NCI-H146 treated with DMSO at 0.1 percent for 48 hours (cell line): Measurements from ENCODE around the gene AUP1.
"Not testable (repeated sequence)": the region's sequence is repeated elsewhere in the genome, so short reads cannot be mapped to it uniquely, and the experiment has no call there.

Source experiments
- DNase-seq: peaks from one replicate; lab custom pipeline; 2025; ENCODE audit not compliant: unreplicated experiment; lab: John Stamatoyannopoulos, UW

AUP1 gene, protein sequence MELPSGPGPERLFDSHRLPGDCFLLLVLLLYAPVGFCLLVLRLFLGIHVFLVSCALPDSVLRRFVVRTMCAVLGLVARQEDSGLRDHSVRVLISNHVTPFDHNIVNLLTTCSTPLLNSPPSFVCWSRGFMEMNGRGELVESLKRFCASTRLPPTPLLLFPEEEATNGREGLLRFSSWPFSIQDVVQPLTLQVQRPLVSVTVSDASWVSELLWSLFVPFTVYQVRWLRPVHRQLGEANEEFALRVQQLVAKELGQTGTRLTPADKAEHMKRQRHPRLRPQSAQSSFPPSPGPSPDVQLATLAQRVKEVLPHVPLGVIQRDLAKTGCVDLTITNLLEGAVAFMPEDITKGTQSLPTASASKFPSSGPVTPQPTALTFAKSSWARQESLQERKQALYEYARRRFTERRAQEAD

DNA sequence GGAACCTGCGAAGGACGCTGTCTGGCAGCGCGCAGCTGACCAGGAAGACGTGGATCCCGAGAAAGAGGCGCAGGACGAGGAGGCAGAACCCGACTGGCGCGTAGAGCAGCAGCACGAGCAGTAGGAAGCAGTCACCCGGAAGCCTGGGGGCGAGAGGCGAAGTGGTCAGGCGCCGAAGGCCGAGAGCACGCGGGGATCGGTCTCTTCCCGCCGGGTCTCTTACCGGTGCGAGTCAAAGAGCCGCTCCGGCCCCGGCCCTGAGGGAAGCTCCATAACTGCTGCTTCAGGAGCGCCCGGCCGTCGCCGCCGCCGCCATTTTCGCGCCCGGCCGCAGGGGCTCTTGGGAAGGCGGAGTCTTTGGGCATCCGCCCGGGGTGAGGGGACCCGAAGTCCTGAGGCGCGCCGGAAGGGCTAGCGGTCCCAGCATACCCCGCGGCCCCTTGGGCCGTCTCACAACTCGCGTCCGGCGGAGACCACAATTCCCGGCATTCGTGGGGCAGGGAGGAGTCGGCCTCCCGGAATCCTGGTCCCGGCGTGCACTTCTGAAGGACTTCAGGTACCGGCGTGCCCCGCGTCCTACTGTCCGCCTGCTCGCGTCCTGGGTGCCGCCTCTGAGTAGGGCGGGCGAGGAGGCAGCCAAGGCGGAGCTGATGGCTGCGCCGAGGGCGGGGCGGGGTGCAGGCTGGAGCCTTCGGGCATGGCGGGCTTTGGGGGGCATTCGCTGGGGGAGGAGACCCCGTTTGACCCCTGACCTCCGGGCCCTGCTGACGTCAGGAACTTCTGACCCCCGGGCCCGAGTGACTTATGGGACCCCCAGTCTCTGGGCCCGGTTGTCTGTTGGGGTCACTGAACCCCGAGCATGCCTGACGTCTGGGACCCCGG lies at the start of gene AUP1, which contains the start of gene HTRA2:
Gene AUP1, minus strand, starts transcription at position 350 of the 882 bp plus-strand sequence. Its CDS starts 77 bp downstream, at position 273.
Gene HTRA2, plus strand, starts transcription at position 577 of the 882 bp plus-strand sequence. Its CDS starts 74 bp downstream, at position 651.
- peak; percentile 95 for DNase-seq

GRCh38 chr2:74578408-74578807 lies 48.9 kb upstream of the AUP1 start:
- DNase-seq: no peak

- no peak for DNase-seq
These were observed 47.9 kb upstream of the AUP1 start for GRCh38 chr2:74577448-74577847.

DNA sequence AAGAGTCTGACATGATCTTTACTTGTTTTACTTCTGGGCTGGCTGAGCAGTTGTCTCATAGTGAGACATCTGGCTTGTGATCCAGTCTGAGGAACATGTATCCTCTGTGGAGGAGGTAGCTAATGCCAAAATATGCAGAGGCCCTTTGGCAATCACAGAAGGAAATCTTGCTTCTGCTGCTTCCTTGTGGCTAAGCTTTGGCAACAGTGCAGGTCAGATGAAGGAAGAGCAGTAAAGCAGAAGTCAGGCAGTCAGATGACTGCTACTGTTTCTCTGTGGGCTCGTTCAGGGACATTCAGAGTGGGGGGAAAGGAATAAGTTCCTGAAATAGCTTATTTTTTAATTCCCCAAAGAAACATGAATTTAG lies 47.3 kb upstream of the AUP1 start:
- DNase-seq: no peak

DNA sequence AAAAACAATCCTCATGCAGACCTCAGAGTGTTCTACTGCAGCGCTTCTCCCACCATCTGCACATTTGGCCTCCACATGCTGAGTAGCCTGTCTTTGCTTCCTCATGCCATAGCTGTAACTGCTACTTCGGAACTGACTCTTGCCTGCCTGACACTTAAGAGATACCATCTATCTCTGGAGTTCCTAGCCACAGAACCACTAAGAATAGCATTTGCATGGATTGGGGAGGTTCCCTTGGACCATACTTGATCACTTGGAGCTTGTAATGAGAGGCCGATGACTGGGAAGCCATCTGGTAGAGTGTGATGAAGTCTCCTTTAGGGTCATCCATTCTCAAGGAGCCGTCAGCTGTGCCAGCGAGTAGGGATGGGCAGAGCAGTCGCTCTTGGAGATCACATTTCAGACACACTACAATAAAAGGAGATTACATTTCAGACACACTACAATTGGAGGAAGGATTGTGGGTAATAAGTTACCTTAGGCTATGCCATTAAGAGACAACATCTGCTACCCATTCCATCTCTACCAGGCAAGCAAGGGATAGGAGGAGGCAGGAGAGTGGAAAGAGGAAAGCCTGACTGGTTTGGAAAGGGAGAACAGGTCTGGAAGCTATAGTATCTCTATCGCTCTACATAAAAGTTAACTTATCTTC lies 46.8 kb upstream of the AUP1 start:
- DNase-seq: no peak

DNA sequence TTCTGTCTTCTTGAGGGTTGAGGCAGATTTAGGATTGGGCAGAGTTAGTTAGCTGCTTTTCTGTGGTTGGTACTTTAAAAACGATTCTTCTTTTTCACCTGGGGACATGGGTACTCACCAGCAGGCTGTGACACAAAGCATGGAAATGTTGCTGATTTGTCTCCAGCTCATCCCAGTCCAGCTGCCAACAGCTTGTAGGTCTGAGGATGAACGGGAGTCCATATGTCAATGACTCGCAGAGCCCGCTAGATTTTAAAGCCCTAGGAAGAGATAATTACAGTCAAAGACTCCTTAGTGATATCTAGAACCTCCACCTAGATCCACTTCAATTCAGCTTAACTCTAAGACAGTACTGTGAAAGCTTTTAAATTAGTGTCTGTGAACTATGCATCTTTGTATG lies 45.8 kb upstream of the AUP1 start:
- DNase-seq: no peak

DNA sequence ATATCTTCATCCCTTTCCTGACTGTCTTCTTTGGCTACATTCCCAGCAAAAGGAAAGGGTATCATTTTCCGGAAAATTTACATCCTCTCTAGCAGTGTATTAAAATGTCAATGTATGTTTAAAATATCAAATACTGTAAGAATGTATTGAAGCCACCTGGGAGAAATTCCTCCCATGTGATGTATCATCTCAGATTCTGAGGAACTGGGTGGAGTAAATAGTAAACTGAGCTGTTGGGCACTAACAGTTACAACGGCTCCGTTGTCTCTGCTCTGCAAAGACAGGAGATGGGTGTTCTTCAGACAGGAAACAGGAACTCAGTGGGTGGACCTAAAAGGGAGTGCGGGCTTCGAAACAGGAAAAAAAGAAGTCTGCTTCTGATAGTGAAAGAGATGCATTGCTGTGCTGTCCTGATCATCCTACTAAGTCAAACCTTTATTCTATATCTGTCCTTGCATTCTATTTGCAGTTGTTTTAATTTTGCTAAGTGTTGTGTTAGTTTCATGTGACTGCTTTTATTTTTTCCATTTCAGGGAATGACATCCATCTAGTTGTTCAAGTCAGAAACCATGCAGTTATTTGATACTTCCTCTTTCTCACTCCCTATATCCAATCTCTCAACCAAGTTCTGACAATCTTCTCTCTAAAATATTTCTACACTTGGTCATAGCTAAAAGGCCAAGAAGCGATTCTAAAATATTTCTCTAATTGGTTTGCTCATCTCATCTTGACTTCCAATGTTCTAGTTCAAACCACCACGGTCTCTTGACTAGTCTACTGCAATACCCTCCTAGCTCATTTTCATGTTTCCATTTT lies 44.4 kb upstream of the AUP1 start:
- no peak for DNase-seq

- no peak for DNase-seq
These were observed 42.8 kb upstream of the AUP1 start for GRCh38 chr2:74572178-74572925.

GRCh38 chr2:74571058-74571457 lies 41.6 kb upstream of the AUP1 start:
- no peak for DNase-seq

- DNase-seq: no peak
These were observed 40.2 kb upstream of the AUP1 start for GRCh38 chr2:74569686-74570085.

GRCh38 chr2:74567881-74568280 lies 38.4 kb upstream of the AUP1 start:
- no peak for DNase-seq

GRCh38 chr2:74566754-74567085 lies 37.2 kb upstream of the AUP1 start:
- no peak for DNase-seq

- no peak for DNase-seq
These were observed 36.7 kb upstream of the AUP1 start for GRCh38 chr2:74566076-74566753.

DNA sequence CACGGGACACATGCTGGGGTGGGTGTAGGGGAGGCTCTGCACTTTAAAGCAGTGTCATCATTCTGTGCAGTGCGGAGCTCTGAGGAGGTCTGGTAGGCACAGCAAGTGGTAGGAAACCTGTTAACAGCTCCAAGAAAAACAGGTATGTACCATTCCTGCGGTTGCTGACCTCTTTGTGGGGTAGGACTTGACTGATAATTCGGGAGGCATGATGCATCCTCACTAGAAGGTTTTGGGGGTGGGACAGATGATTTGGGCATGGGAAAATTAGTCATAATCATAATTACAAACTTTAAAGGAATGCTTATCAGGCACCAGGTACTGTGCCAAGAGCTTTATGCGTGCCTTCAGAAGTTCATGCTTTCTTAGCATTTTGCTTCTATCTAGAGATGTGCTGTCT lies 34.7 kb upstream of the AUP1 start:
- DNase-seq: no peak

DNA sequence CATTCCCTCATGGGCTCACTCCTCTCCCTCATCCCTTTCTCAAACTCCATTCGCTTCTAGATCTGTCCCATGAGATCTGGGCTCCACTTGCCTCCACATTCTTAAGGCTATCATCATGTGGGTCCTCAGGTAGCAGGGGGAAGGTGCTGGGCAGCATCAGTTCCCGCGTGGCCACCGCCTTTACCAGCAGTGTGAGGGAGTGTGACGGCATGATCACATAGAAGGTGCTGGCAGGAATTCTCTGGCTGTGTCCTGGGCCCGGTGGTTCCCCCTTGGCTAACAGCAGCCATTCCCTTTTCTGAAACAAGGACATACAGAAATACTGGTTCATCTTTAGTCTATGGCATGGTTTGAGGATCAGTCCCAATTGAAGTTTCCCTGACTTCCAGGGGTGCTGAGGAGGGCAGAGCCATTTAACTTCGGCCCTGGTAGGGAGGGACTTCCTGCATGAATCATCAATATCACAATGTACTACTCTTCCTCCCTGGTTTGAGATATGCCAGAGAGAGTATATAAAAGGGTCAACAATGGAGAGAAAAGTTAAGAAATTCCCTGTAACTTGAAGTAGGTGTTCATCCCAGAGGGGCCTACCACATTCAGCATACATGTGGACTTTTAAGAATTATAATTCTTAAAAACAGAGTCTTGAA lies 32.7 kb upstream of the AUP1 start:
- no peak for DNase-seq

GRCh38 chr2:74561022-74561421 lies 31.5 kb upstream of the AUP1 start:
- not testable (repeated sequence) for DNase-seq

DNA sequence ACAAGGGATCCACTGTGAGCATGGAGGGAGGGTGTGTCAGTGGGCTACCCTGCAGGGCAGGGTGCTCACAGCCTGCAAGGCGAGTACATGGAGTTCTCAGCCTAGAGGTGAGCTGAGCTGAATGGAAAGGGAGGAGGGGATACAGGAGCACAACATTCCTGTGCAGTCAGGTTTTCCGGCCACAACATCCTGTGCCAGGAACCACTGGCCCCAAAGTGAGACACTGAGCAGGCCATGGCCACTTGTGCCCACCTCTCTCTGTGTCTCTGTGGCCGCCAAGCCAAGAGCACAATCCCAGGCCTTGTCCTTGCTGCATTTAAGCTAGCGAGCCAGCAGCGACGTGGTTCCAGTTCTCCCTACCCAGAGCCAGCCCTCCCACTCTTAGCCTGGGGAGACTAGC lies 31.1 kb upstream of the AUP1 start:
- no peak for DNase-seq

DNA sequence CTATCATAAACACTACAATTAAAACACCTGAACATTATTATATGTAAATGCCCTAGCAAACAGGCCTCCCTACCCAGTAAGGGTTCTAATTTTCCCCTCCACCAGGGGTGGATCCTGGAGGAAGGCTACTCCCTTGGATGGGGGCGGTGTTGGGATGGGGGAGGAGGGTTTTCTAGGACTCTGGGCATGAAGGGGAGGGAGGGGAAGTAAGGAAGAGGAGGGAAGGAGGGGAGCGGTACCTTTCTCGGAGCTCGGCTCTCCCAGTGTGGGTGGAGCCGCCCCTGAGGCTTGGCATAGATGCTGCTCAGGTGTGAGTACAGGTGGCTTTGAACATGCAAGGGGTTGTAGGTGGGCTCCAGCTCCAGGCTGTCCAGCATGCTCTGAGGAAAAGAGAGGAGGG lies 30.4 kb upstream of the AUP1 start:
- DNase-seq: peak; percentile 31
